ENCODE results near the gene ALK.

Gene ALK

DNA sequence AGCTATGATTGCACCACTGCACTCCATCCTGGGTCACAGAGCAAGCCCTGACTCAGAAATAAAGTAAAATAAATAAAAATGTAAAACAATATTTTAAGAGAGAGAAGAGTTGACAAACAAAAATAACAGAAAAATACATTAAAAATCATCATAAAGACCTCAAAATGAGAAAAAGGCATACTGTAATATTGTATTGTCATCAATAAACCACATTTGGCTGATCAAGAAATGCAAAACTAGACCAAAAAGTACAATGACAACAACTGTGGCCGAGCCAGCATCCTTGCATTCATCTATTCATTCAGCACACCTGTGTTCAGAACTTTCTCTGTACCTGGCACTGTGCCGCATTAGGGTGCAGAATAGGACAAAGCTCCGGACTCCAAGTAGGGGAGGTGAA is 121.8 kb downstream of the ALK start:
- Histone ChIP-seq H2BK15ac (ENCODE audit: low read length) (no peak overlapping the region), H3K4me1 (ENCODE audit: control insufficient read depth in 2 of 2, insufficient read depth in 1 of 2, low read depth in 1 of 2, low read length in 2 of 2) (no peaks in the 10 kb centered on the region), H3K14ac (ENCODE audit: low read length) (no peak overlapping the region), H3K36me3 (replicated peaks in 1 of 2; ENCODE audit: control insufficient read depth in 2 of 2, insufficient read depth in 2 of 2, low read length in 2 of 2) (no peaks in the 10 kb centered on the region), H2BK5ac (ENCODE audit: low read length) (no peak overlapping the region), H2BK12ac (ENCODE audit: low read length) (no peak overlapping the region), H3K27me3 (ENCODE audit: control insufficient read depth in 3 of 3, insufficient read depth in 3 of 3, low read depth in 1 of 3, low read length in 3 of 3) (no peaks in the 10 kb centered on the region), H2BK120ac (ENCODE audit: low read depth, low read length) (no peak overlapping the region), H2AFZ (ENCODE audit: low read length) (no peak overlapping the region), H4K91ac (ENCODE audit: low read depth, low read length, poor library complexity) (no peak overlapping the region), H3K4me3 (ENCODE audit: low read length in 2 of 2) (no peak overlapping the region), H3K79me1 (ENCODE audit: low read depth, low read length) (no peaks in the 10 kb centered on the region), H4K8ac (ENCODE audit: low read depth, low read length) (peak overlapping the region; percentile 70), H3K23ac (ENCODE audit: low read depth, low read length, poor library complexity) (no peak overlapping the region), H3K18ac (ENCODE audit: low read length) (no peak overlapping the region), H3K9ac (ENCODE audit: low read depth, low read length, poor library complexity) (no peak overlapping the region), H2AK5ac (ENCODE audit: low read depth, low read length) (no peak overlapping the region), H3K4me2 (ENCODE audit: insufficient read depth, low read length, poor library complexity, severe bottlenecking) (no peak overlapping the region), H3K4ac (ENCODE audit: low read length) (no peak overlapping the region), H3K9me3 (replicated peaks in 1 of 2; ENCODE audit: control insufficient read depth in 2 of 2, insufficient read depth in 1 of 2, low read depth in 1 of 2, low read length in 2 of 2) (no peaks in the 10 kb centered on the region), H3K27ac (replicated peaks; ENCODE audit: low read length) (no peak overlapping the region)
- no CpG with 5 or more reads among the region's 3 CpGs for whole genome bisulfite sequencing, 2 donors (ENCODE audit: extremely low coverage in 2 of 2, insufficient read length in 2 of 2, insufficient replicate concordance in 1 of 2)
- no peak for DNase-seq (ENCODE audit: low spot score)

DNA sequence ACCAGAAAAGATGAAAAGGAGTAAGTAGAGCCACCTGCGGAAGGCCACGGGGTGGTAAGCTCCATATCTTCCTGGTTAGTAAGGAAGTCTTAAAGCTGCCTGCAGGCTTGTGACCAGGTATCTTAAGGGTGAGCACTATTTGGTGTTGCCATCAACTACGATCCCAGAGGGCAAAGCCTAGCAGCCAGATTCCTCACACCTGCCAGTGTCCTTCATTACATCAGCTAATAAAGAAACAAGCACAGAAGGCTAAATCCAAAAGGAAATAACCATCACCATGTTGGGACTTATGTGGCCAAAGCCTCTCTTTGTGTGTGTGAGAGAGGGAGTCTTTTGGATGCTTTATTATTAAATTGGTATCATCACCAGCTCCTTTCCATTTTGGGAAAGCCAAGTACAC is 123.5 kb downstream of the ALK start:
- no peak overlapping the region for H2AK5ac ChIP-seq (ENCODE audit: low read depth, low read length)
- no CpG with 5 or more reads among the region's 3 CpGs for WGBS, 2 donors (ENCODE audit: extremely low coverage in 2 of 2, insufficient read length in 2 of 2, insufficient replicate concordance in 1 of 2)
- H3K14ac ChIP-seq (ENCODE audit: low read length) = no peak overlapping the region
- no peaks in the 10 kb centered on the region for H3K27me3 ChIP-seq (ENCODE audit: control insufficient read depth in 3 of 3, insufficient read depth in 3 of 3, low read depth in 1 of 3, low read length in 3 of 3)
- H2BK5ac ChIP-seq (ENCODE audit: low read length) = no peak overlapping the region
- H2BK120ac ChIP-seq (ENCODE audit: low read depth, low read length) = no peak overlapping the region
- H2BK15ac ChIP-seq (ENCODE audit: low read length) = no peak overlapping the region
- H3K36me3 ChIP-seq (replicated peaks in 1 of 2; ENCODE audit: control insufficient read depth in 2 of 2, insufficient read depth in 2 of 2, low read length in 2 of 2) = no peaks in the 10 kb centered on the region
- no peak overlapping the region for H3K4ac ChIP-seq (ENCODE audit: low read length)
- no peak overlapping the region for H3K4me3 ChIP-seq (ENCODE audit: low read length in 2 of 2)
- no peaks in the 10 kb centered on the region for H3K4me1 ChIP-seq (ENCODE audit: control insufficient read depth in 2 of 2, insufficient read depth in 1 of 2, low read depth in 1 of 2, low read length in 2 of 2)
- H3K79me1 ChIP-seq (ENCODE audit: low read depth, low read length) = no peaks in the 10 kb centered on the region
- H3K9me3 ChIP-seq (replicated peaks in 1 of 2; ENCODE audit: control insufficient read depth in 2 of 2, insufficient read depth in 1 of 2, low read depth in 1 of 2, low read length in 2 of 2) = no peaks in the 10 kb centered on the region
- no peak for DNase-seq (ENCODE audit: low spot score)
- H3K18ac ChIP-seq (ENCODE audit: low read length) = no peak overlapping the region
- no peak overlapping the region for H3K27ac ChIP-seq (replicated peaks; ENCODE audit: low read length)
- H2BK12ac ChIP-seq (ENCODE audit: low read length) = no peak overlapping the region
- H4K91ac ChIP-seq (ENCODE audit: low read depth, low read length, poor library complexity) = no peak overlapping the region
- H2AFZ ChIP-seq (ENCODE audit: low read length) = no peak overlapping the region
- no peak overlapping the region for H3K23ac ChIP-seq (ENCODE audit: low read depth, low read length, poor library complexity)
- H4K8ac ChIP-seq (ENCODE audit: low read depth, low read length) = no peak overlapping the region
- H3K9ac ChIP-seq (ENCODE audit: low read depth, low read length, poor library complexity) = no peak overlapping the region
- H3K4me2 ChIP-seq (ENCODE audit: insufficient read depth, low read length, poor library complexity, severe bottlenecking) = no peak overlapping the region

DNA sequence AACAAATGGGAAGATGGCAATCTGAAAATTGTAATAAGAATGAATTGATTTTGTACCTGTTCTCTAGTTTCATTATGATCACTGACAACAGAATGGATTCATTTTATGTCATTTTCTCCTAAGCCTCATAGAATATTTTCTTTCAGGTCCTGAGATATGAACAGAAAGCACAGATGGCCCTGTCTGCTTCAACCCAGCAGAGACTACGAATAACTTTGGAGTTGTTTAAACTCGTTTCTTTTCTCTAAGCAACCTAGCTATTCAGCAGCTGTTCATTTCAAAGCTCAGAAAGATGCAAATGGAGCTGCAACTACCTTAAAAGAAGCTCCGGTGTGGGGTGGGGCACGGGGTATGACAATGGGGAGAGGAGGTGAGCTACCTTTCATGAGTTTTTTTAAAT is 124.9 kb downstream of the ALK start:
- Histone ChIP-seq H2BK12ac (ENCODE audit: low read length) (no peak overlapping the region), H2BK15ac (ENCODE audit: low read length) (no peak overlapping the region), H2AFZ (ENCODE audit: low read length) (peak overlapping the region; percentile 7), H3K4ac (ENCODE audit: low read length) (no peak overlapping the region), H3K23ac (ENCODE audit: low read depth, low read length, poor library complexity) (no peak overlapping the region), H4K91ac (ENCODE audit: low read depth, low read length, poor library complexity) (no peak overlapping the region), H3K4me2 (ENCODE audit: insufficient read depth, low read length, poor library complexity, severe bottlenecking) (no peak overlapping the region), H3K4me1 (ENCODE audit: control insufficient read depth in 2 of 2, insufficient read depth in 1 of 2, low read depth in 1 of 2, low read length in 2 of 2) (no peaks in the 10 kb centered on the region), H3K18ac (ENCODE audit: low read length) (no peak overlapping the region), H3K36me3 (replicated peaks in 1 of 2; ENCODE audit: control insufficient read depth in 2 of 2, insufficient read depth in 2 of 2, low read length in 2 of 2) (no peaks in the 10 kb centered on the region), H2AK5ac (ENCODE audit: low read depth, low read length) (no peak overlapping the region), H3K27me3 (ENCODE audit: control insufficient read depth in 3 of 3, insufficient read depth in 3 of 3, low read depth in 1 of 3, low read length in 3 of 3) (no peaks in the 10 kb centered on the region), H2BK5ac (ENCODE audit: low read length) (no peak overlapping the region), H3K9me3 (replicated peaks in 1 of 2; ENCODE audit: control insufficient read depth in 2 of 2, insufficient read depth in 1 of 2, low read depth in 1 of 2, low read length in 2 of 2) (no peaks in the 10 kb centered on the region), H3K79me1 (ENCODE audit: low read depth, low read length) (no peaks in the 10 kb centered on the region), H3K14ac (ENCODE audit: low read length) (no peak overlapping the region), H3K9ac (ENCODE audit: low read depth, low read length, poor library complexity) (no peak overlapping the region), H3K27ac (replicated peaks; ENCODE audit: low read length) (no peak overlapping the region), H3K4me3 (ENCODE audit: low read length in 2 of 2) (no peak overlapping the region), H4K8ac (ENCODE audit: low read depth, low read length) (no peak overlapping the region), H2BK120ac (ENCODE audit: low read depth, low read length) (no peak overlapping the region)
- no peak for DNase-seq (ENCODE audit: low spot score)
- no CpG with 5 or more reads among the region's 4 CpGs for WGBS, 2 donors (ENCODE audit: extremely low coverage in 2 of 2, insufficient read length in 2 of 2, insufficient replicate concordance in 1 of 2)

DNA sequence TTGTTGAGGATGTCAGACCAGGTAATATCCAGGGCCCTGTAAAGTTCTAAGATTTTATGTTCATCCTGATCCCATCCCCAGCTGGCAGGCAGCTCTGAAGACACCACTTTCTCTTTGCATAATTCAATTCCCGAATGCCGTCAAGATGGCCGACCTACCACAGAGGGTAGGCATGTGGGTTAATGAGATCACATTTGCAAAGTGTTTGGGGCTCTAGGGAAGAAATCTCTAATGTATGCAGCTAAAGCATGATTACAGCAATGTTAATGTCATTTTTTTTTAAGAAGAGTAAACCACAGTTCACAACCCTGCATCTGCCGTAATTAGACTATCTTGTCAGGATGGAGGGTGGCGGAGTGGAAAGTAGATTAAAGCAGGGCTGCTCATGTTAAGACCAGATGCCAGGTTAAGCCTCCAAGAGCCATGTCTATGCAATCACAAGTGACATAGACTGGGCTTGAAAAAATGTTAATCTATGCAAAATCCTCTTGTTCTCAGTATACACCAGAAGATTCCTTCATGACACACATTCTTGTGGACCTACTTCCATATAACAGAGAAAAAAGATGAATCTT is 131.4 kb downstream of the ALK start:
- H2BK15ac ChIP-seq (ENCODE audit: low read length) = no peak overlapping the region

More for the DNA sequence above, 131.4 kb downstream of the ALK start:
- DNase-seq (ENCODE audit: low spot score) = no peak
- Histone ChIP-seq H4K8ac (ENCODE audit: low read depth, low read length) (no peak overlapping the region), H2AK5ac (ENCODE audit: low read depth, low read length) (no peak overlapping the region), H3K4me3 (ENCODE audit: low read length in 2 of 2) (no peak overlapping the region), H3K36me3 (replicated peaks in 1 of 2; ENCODE audit: control insufficient read depth in 2 of 2, insufficient read depth in 2 of 2, low read length in 2 of 2) (no peaks in the 10 kb centered on the region), H3K14ac (ENCODE audit: low read length) (no peak overlapping the region), H3K4me2 (ENCODE audit: insufficient read depth, low read length, poor library complexity, severe bottlenecking) (no peak overlapping the region), H3K27me3 (ENCODE audit: control insufficient read depth in 3 of 3, insufficient read depth in 3 of 3, low read depth in 1 of 3, low read length in 3 of 3) (no peaks in the 10 kb centered on the region), H2BK120ac (ENCODE audit: low read depth, low read length) (no peak overlapping the region), H2BK12ac (ENCODE audit: low read length) (no peak overlapping the region), H3K79me1 (ENCODE audit: low read depth, low read length) (no peaks in the 10 kb centered on the region), H3K27ac (replicated peaks; ENCODE audit: low read length) (no peak overlapping the region), H3K4ac (ENCODE audit: low read length) (no peak overlapping the region), H4K91ac (ENCODE audit: low read depth, low read length, poor library complexity) (no peak overlapping the region), H2AFZ (ENCODE audit: low read length) (no peak overlapping the region), H3K23ac (ENCODE audit: low read depth, low read length, poor library complexity) (no peak overlapping the region), H3K18ac (ENCODE audit: low read length) (no peak overlapping the region), H3K4me1 (ENCODE audit: control insufficient read depth in 2 of 2, insufficient read depth in 1 of 2, low read depth in 1 of 2, low read length in 2 of 2) (no peaks in the 10 kb centered on the region), H3K9me3 (replicated peaks in 1 of 2; ENCODE audit: control insufficient read depth in 2 of 2, insufficient read depth in 1 of 2, low read depth in 1 of 2, low read length in 2 of 2) (no peaks in the 10 kb centered on the region), H3K9ac (ENCODE audit: low read depth, low read length, poor library complexity) (no peak overlapping the region), H2BK5ac (ENCODE audit: low read length) (no peak overlapping the region)
- no CpG with 5 or more reads among the region's 5 CpGs for WGBS, 2 donors (ENCODE audit: extremely low coverage in 2 of 2, insufficient read length in 2 of 2, insufficient replicate concordance in 1 of 2)

Measured in neuronal stem cell (in vitro differentiated cells).